ENCODE measurements around the gene TNNC2.

TNNC2 gene

GRCh38 chr20:45779011-45779915, 47.8 kb downstream of the TNNC2 start:
- DNase-seq (ENCODE audit: low spot score) = no peak

DNA sequence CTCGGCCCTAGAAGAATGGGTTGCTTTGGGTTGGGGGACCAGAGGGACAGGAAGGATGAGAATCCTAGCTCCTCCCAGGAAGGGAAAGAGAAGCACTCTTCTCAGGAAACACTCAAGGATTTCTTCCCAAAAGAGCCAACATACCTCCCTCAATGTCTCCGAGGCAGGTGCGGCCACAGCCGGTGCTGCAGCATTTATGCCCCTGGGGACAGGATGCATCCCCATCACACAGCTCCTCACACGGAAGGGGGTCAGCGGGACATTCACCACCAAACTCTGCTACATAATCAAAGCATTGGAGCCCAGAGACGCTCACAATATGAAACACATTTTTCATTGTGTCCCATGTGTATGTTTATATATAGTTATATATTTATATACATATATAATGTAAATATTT, 50.2 kb downstream of the TNNC2 start:
- DNase-seq (ENCODE audit: low spot score) = no peak

DNA sequence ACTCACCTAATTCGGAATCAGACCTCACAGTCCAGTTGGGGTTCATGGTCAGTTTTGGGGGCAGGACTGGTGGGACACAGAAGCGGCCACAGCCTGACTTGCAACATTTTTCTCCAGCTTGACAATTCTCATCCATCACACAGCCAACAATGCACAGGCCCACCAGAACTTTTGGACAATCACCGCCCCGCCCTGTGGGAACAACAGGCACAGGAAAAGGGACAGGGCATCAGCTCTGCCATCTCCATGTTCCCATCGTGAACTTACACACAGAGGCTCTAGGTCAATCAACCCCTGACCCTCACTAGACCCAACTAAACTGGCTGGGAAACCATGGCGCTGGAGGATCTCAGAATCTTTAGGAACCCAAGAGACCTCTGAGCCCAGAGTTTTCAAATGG, 51.7 kb downstream of the TNNC2 start:
- no peak for DNase-seq (ENCODE audit: low spot score)

- no peak for DNase-seq (ENCODE audit: low spot score)
Measured at GRCh38 chr20:45774945-45775344, 52.2 kb downstream of the TNNC2 start.

Data from activated CD4-positive, alpha-beta T cell treated with anti-CD3 and anti-CD28 coated beads, Interleukin-2, Interleukin-4, amounts not matched to agents 100 ng/mL and 50 ng/mL, durations not matched to agents 16 hours and 8 hours (primary cell).